Medulla oblongata (tissue), 1 donor: ENCODE results near the gene LRPPRC.
"Not testable (repeated sequence)": the region's sequence is repeated elsewhere in the genome, so short reads cannot be mapped to it uniquely, and the experiment has no call there.

Source experiments
- DNase-seq: peaks from one replicate; pipeline ENCODE4 v3.0.0-alpha.2; 2015; ENCODE audit errors: extremely low spot score

The LRPPRC gene

DNA sequence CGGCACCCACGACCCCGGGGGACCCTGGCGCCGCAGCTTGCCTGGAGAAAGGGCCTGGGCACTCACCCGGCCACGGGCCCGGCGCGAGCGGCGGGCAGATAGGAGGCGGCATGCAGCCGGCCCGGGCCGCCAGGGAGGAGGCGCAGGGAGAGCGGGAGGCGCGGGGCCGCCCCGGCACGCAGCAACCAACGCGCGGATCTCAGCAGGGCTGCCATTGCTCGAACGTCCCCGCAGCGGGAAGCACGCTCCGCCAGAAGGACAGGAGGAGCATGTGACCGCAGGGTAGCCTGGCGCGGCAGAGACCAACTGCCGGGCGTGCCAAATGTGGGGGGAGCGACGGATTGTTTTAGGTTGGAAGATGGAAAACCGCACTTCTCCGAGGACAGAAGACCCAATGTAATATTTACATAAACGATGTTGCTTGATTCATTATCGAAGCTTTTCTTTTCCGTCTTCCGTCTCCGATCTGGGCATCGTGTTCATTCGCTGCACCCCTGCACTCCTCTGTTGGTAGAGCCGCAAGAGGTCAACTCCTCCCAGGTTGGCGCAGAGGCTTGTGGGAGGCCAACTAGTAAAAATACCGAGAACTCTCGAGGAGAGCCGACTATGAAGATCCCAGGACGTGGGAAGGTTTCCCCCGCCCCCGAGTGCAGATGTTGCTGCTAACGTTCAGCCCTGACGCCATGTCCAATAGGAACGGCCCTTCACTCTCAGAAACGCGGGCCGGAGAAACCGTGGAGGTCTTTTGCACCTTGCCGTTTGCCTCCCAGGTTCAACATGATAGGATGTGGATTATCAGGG is at the start of gene LRPPRC:
Gene LRPPRC, minus strand, starts transcription at position 257 of the 801 bp plus-strand sequence. Its CDS starts 42 bp downstream, at position 215.
- DNase-seq = peak; percentile 97

DNA sequence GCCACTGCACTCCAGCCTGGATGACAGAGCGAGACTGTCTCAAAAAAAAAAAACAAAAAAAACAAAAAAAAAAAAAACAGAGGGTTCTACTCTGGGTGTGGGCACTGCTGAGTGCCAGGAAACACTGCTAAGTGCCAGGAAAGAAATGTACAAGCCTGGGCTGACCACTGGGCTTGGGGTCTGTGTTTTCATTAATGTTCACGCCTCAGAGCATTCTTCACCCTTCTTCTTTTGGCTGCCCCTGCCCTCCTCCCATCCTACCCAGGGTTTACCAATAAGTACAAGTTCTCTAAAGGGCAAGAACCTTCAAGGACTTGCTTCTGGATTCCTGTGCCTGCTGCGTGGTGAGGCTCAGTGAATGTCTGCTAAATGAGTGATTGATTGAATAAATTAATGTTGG is 49.3 kb upstream of the LRPPRC start:
- no peak for DNase-seq

DNA sequence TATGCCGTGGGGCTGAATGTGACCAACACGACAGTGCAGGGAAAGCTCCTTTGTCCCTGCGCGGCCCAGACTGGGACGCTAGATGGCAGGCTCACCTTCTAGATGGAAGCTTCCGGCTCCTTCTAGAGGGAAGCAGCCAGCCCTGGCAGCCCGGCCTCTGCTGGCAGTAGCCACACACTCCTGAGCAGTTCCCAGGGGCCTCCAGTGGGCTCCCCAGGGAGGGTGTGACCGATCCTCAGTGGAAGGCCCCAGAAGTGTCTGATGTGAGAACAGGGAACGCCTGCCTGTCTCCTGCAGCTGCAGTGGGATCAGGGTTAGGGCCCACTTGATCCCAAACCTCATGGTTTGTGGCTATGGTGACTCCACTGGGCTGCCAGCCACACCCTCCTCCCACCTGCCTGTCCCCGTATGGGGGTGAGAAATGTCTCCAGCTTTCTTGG is 48.5 kb upstream of the LRPPRC start:
- DNase-seq = peak; percentile 88

DNA sequence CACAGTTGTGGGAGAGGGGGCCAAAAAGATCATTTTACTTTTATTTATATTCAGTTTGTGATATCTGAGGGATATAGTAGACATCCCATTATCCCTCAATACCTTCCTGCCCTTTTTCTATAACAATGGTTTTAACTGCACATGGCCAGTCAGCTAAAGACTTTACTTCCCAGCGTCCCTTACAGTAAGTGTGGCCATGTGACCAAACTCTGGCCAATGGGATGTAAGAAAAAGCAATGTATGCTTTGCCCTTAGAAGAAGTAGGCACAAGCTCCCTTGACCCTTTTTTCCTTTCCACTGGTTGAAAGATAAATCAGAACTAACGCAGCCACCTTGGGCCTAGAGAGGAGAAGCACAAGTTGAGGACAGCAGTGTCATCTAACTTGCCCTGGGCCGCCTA is 44.6 kb upstream of the LRPPRC start:
- DNase-seq = no peak

DNA sequence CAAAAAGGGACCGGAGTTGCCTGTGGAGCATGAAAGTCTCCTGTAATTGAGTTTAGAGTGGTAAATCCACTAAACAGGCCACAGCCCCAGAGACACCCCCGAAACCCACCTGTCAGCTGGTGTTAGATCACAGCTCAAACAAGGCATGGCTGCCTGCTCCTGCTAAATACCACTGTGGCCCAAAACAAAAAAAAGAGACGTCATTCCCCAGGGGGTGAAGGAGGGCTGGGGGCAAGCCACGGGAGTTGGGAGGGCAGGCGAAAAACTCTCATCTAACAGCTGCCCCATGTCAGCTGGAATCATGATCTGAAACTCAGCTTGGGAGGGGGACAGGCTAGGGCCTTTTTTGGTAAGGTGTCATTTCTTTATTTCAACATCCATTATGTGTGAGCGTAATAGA is 42.5 kb upstream of the LRPPRC start:
- no peak for DNase-seq

DNA sequence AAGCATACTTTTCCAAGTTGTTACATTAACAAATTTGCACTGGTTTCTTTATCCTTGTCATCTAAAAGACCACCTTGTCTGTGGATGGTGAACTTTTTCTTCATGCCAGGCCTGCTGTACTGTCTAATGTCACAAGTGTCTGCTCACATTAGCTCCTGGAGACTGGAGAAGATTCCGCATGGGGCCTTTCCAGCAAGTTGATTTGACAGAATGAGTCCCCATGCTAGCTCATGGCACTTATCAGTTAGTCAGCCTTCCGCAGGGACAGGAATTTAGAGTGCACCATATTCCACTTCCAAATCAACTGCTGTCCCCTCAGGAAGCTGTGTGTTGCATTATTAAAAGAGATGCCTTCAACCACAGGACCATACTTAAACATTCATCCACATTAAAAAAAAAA is 41.4 kb upstream of the LRPPRC start:
- DNase-seq = no peak

DNA sequence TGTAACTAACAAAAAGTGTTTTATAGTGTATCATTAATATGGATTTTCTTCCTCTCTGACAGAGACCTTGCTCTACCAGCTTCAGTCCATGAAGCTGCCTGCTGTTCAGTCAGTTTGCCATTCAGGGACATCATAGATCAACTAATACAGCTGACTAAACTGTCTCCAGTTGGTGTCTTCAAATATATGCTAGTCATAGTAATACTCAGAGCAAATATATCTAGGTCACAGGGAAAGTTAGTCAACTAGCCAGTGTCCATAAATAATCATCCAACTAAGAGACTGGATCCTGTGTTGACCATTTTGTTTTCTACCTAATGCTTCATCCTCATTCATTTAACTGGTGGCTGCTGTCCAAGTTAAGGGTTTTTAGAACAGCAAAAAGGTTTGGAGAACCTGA is 38.2 kb upstream of the LRPPRC start:
- DNase-seq = no peak

DNA sequence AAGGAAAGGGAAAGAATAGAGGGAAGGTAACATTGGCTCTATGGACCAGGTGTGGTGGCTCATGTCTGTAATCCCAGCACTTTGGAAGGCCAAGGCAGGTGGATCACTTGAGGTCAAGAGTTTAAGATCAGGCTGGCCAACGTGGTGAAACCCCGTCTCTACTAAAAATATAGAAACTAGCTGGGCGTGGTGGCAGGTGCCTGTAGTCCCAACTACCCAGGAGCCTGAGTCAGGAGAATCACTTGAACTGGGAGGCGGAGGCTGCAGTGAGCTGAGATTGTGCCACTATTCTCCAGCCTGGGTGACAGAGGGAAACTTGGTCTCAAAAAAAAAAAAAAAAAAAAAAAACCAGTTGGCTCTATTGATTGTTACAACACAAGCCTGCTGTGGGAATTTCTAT is 31.3 kb upstream of the LRPPRC start:
- not testable (repeated sequence) for DNase-seq

DNA sequence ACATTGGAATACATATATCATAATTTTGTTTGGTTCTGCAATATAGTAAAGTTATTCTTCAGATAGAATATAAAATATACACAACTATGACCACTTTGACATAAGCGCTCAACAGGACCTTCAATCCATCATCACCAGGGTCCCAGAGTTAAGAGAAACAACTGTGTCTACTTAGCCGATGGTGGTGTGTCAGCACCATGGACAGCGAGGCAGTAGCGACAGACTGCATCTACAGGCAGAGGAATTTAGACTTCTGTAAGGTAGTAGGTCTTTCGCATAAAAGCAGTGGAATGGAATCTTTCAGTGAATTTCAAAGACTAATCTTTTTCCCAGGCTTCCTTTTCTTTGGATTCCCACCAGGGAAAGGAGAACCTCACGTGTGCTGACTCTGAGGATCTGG is 20.5 kb upstream of the LRPPRC start:
- peak; percentile 39 for DNase-seq

DNA sequence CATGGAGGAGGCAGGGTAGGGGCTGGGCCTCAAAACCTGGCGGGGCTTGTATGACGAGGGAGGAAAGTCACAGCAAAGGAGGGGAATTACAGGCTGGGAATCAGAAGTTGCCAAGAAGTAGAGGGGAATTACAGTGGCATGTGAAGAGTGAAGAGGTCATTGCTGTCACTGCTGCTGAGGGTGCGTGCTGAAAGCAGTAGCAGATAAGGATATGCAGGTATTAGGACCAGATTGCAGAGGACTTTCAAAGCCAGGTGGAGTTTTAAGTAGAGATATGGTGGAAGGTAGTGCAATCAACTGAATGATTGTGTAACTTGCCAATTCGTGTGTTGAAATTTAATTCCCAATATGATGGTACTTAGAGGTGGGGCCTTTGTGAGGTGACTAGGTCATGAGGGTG is 19.4 kb upstream of the LRPPRC start:
- no peak for DNase-seq

DNA sequence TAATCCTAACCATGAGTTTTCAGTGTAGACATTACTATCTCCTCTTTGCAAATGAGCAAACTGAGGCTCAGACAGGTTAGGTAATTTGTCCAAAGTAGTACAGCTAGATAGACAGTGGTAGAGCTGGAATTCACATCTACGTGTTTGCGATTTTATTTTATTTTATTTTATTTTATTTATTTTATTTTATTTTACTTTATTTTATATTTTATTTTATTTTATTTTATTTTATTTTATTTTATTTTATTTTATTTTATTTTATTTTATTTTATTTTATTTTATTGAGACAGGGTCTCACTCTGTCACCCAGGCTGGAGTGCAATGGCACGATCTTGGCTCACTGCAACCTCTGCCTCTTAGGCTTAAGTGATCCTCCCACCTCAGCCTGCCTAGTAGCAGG is 17.4 kb upstream of the LRPPRC start:
- not testable (repeated sequence) for DNase-seq

DNA sequence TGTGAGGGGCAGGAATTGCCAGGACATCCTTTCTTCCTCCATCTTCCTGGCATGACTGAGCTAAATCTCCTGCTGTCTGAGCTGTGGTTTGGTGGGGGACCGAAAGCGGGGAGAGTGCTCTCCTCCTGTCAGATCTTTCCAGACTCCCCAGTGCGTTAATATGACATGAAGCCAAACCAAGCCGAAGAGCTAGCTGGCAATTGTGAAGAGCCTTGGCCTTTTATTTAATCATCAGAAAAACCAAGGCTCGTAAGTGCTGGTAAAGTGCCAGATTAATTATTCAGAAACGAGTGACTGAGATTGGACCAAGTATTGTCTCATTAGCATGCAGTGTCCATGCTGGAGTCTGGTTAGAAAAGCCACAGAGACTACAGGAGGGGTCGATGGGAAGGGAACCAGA is 14.5 kb upstream of the LRPPRC start:
- peak; percentile 46 for DNase-seq

DNA sequence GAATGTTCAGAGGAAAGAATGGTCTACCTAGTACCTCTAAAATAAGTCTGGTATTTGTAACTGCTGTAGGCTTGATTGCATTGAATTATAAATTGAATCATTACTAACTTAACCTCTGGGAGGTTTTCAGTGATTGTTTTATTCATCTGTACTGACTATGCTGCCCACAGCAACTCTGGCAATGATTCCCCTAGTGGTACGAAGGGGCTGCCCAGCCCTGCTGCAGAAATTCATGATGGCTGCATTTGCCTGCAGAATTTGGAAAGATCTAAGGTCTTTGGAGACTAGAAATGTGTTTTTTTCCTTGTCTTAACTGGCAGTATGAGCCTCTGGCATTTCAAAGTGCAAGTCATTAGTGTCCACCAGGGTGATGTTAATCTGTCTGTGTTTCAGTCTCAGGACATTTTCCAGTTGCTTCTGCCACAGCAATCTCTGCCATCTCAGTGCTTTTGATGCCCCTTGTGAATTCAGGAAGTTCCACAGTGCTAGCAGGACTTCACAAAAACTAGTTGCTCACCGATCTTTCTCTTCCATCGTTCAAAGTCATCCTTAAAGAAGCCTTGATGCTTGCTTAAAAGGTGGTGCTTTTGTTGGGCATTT is 13.4 kb upstream of the LRPPRC start:
- DNase-seq = no peak

DNA sequence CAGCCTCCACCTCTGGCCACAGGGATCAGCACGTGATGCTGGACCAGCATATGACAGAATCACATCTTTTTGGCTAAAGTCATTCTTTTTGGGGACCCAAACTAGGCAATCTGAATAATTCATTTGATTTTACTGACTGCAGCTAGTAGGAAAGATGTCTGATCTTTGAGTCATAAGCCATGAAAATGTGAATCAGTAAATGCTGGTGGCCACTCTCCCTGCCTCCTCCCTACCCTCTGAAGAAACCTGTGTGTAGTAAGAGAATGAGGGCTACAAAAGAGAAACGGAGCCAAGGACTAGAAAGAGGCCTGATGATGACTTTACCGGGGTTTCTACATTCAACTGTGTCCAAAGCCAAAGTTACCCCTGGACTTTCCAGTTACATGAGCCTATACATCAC is 10.1 kb upstream of the LRPPRC start:
- DNase-seq = no peak

DNA sequence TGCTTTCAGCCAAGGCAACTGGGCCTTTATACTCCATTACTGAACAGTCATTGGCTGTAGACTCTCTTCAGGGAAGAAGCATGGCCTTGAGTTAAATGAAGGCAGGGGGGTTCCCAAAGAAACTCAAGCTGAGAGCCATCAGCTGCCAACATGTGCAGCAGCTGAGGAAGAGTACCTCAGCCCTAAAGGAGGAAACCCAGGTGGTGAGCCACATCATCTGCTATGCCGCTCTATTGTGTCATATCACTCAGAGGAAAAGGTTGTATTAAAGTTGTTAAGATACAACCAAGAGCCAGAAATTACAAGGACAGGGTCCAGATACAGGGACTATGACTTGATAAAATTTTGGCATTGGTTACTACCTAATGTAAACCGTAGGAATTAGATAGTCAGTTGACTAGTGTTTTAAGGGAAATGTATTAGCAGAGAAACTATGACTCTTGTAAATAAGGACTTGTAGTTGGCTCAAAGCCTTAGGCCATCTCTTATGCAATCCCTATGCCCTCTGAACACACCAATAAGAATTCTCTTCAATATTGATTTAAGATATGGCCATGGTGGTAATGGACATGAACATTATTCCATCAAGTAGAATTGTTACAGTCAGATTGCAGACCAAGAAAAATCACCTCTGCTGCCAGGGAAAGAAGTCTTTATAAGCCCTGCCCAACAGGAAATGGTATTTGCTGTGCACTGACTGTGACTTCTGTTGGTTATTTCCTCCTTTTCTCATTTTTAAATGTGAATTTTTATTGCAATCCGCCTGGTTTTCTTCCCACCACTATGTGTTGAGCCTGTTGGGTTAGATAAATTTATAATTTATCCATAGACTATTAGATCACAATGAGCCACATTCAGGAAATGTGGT is 9.2 kb upstream of the LRPPRC start:
- no peak for DNase-seq

DNA sequence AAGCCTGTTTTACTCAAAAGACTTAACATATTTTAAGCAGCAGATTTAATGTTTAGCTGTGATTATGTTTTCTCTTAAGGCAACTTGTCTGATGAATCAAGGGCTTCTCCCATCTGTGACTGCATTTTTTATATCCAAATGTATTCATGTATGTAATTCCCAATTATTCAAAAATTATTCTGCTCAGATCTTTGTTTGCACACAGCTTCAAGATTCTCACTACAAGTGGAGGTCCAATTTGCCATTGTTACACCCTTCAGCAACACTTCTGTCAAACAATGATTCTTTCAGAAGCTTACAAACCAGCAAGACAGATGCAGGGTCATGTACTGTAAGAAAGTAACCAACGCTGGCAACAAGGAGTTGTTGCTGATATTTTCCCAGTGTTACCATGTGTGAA is 5.9 kb upstream of the LRPPRC start:
- DNase-seq = no peak

DNA sequence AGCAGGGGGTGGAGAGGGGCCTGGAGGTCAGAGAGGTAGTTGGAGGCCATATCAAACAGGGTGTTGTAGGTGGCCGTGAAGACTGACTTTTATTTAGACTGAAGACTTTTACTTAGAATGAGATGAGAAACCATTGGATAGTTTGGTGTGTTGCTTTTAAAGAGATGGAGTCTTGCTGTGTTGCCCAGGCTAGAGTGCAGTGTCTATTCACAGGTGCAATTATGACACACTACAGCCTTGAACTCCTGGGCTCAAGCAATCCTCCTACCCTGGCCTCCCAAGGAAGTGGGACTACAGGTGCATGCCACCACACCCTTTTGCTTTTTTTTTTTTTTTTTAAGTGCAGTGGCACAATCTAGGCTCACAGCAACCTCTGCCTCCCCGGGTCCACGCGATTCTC is 2.5 kb upstream of the LRPPRC start:
- DNase-seq = no peak

DNA sequence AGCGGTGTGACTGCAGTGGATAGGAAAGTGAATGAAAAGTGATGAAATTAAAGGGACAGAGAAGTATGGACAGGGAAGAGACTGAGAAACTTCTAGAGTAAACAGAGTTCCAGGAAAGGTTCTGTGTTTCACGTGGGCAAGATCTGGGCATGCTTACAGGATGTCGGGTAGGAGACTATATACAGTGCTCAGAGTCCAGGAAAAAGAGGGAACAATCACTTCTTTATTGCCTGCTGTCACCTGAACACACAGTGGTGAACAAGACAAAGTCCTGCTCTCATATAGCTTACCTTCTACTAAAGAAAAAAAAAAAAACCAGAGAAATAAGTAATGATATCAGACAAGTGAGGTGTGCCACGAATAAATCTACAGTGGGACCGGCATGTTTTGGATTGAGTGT is 2.4 kb downstream of the LRPPRC start:
- no peak for DNase-seq

DNA sequence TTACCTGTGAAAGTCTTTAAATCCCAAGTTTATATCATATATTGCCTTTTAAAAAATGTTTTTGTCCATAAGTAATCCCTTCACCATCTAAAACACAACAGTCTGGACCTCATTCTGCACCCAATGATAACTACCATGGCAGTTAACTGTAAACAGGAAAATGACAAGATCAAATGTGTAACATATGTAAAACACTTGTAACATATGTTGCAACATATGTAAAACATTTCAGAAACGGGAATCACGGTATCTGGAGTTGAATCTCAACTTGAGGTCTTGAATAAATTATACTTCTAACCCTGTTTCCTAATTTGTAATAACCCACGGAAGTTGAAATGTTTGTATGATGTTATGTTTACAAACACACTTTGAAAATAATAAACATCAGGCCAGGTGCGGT is 6.2 kb downstream of the LRPPRC start:
- no peak for DNase-seq

DNA sequence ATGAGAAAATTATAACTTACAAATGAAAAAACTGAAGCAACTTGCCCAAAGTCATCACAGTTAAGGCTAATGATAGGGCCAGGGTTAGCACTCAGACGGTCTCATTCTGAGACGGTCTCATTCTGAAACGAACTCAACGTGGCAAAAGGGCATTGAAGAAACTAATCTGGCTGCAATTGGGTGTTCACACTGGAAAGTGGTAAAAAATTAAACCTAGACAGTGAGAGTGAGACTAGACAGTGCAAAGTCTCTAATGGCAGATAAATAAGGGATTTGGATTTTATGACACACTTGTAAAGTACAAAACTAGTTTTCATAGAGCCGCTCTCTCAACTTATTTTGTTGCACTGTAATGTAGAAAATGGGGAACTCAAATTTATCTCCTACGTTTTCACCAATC is 9.2 kb downstream of the LRPPRC start:
- no peak for DNase-seq

DNA sequence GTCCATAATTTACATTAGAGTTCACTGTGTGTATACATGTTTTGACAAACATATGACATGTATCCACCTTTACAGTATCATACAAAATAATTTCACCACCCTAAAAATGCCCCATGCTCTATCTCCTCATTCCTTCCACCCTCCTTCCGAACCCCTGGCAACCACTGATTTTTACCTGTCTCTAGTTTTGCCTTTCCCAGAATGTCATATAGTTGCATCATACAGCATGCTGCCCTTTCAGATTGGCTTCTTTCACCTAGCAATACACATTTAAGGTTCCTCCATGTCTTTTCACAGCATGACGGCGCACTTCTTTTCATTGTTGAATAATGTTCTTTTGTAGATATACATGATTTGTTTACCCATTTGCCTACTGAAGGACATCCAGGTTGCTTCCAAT is 10.4 kb downstream of the LRPPRC start:
- no peak for DNase-seq

DNA sequence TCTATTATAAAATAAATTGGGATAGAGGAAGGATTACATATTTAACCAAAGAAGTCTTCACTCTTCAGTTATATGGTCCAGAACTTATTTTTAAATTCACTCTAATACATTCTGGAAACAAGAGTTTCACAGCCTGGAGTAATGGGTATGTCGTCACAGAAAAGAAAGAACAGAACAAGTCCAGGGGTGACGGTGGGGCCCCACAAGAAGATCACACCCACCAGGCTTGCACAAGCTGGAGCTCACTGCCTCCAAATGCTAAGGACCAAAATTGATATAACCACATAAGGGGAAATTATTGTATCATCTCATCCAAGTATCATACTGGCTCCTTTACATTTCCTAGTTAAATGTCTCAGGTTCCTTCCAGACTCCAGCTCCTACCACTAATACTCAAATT is 11.3 kb downstream of the LRPPRC start:
- no peak for DNase-seq

DNA sequence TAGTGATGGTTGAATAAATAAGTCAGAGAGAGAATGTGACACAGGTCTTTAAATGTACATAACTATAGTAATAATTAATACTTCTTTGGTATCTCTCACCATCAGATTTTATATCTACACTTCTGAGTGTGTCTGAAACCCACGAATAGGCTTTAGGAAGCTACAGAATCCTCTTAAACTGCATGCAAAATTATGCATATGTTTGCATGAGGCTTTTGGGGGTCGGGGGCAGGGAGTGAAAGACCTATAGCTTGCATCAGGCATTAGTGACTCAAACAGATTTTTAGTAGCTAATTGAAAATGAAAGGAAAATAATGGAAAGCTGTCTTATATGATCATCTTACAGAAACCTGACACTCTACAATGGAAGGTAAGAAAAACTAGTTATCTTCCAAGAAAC is 14.9 kb downstream of the LRPPRC start:
- DNase-seq = no peak
